HL-60 (cell line): ENCODE measurements around the gene ATL1.

Experiments used
- DNase-seq, 2 experiments: peaks; one replicate each; pipeline ENCODE4 v3.0.0-alpha.2; 2010 to 2020; ENCODE audit warnings: low read depth in 1 of 2, low spot score in 1 of 2
- H3K27ac ChIP-seq: fragments of 250-450 bp; sonication (Bioruptor Pico); replicated peaks from 2 replicates; pipeline ENCODE4 v1.5.1; 2020; ENCODE audit warnings: mild to moderate bottlenecking, moderate library complexity
- H3K27me3 ChIP-seq: fragments of 250-450 bp; sonication (Bioruptor Pico); 2 replicates; pipeline ENCODE4 v1.5.1; 2021; ENCODE audit warnings: mild to moderate bottlenecking, moderate library complexity; ENCODE audit not compliant: insufficient read depth, poor library complexity, severe bottlenecking
- H3K4me3 ChIP-seq: replicated peaks from 2 replicates; pipeline ENCODE4 v1.5.1; 2011; ENCODE audit warnings: mild to moderate bottlenecking, control low read depth, low read length; ENCODE audit not compliant: insufficient read depth
- GABPA ChIP-seq: IDR thresholded peaks from 2 replicates; pipeline ENCODE4 v1.6.1; 2012; ENCODE audit warnings: low read depth
- POLR2AphosphoS5 ChIP-seq: IDR thresholded peaks from 2 replicates; pipeline ENCODE4 v1.6.1; 2012; ENCODE audit warnings: low read depth
- REST ChIP-seq: IDR thresholded peaks from 2 replicates; pipeline ENCODE4 v1.6.1; 2012; ENCODE audit warnings: low read depth; ENCODE audit not compliant: insufficient replicate concordance
- SPI1 ChIP-seq: IDR thresholded peaks from 2 replicates; pipeline ENCODE4 v1.6.1; 2012; ENCODE audit warnings: low read depth, mild to moderate bottlenecking, borderline replicate concordance
- TF ChIP-seq, protein P1 (sequence below): IDR thresholded peaks from one replicate; pipeline ENCODE4 v1.5.1; 2011; ENCODE audit warnings: low read length, control low read depth, inconsistent platforms; ENCODE audit not compliant: insufficient read depth

Gene ATL1

DNA sequence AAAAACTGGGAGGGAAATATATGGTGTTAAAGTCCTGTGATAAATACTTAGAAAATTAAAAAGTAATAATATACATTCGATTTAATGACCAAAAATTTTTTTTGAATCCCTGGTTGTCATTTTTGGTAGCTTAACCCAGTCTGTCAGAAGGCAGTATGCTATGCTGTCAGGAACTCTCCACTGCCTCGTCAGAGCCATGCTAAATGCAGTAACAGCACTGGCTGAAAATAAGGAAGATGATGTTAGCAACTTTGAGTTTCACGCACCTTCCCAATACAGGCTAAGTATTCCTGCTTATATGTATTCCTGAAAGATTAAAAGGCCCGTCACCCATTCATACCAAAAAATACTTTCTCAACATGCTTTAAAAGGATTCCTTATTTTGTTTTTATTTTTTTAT lies 74.0 kb downstream of the ATL1 start:
- DNase-seq: no peak
- Histone ChIP-seq H3K27ac (no peak overlapping the region), H3K27me3 (no peaks in the 10 kb centered on the region), H3K4me3 (no peak overlapping the region)
- TF ChIP-seq POLR2AphosphoS5: no peak
- no peak for TF ChIP-seq REST

GRCh38 chr14:50635141-50635540 lies 75.2 kb downstream of the ATL1 start:
- no peaks in the 10 kb centered on the region for H3K27me3 ChIP-seq
- no peak overlapping the region for H3K4me3 ChIP-seq
- DNase-seq: no peak
- TF ChIP-seq REST (no peak), POLR2AphosphoS5 (no peak), SPI1 (no peak), GABPA (no peak)
- TF ChIP-seq, protein P1, sequence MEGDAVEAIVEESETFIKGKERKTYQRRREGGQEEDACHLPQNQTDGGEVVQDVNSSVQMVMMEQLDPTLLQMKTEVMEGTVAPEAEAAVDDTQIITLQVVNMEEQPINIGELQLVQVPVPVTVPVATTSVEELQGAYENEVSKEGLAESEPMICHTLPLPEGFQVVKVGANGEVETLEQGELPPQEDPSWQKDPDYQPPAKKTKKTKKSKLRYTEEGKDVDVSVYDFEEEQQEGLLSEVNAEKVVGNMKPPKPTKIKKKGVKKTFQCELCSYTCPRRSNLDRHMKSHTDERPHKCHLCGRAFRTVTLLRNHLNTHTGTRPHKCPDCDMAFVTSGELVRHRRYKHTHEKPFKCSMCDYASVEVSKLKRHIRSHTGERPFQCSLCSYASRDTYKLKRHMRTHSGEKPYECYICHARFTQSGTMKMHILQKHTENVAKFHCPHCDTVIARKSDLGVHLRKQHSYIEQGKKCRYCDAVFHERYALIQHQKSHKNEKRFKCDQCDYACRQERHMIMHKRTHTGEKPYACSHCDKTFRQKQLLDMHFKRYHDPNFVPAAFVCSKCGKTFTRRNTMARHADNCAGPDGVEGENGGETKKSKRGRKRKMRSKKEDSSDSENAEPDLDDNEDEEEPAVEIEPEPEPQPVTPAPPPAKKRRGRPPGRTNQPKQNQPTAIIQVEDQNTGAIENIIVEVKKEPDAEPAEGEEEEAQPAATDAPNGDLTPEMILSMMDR: no peak
- H3K27ac ChIP-seq: no peak overlapping the region

DNA sequence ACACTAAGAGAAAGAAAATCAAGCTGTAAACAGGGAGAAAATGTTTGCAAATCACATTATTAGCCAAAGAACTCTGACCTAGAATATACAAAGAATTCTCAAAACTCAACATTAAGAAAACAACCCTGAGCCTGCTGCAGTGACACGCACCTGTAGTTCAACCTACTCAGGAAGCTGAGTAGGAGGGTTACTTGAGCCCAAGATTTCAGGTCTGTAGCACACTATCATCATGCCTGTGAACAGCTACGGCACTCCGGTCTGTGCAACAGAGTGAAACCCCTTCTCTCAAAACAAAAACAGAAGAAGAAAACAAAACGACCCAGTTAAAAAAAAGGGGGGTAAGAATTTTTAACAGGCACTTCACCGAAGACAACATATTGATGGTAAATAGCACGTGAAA lies 87.3 kb downstream of the ATL1 start:
- Histone ChIP-seq H3K4me3 (no peak overlapping the region), H3K27me3 (no peaks in the 10 kb centered on the region), H3K27ac (no peak overlapping the region)
- DNase-seq: no peak
- TF ChIP-seq POLR2AphosphoS5: no peak
- no peak for TF ChIP-seq SPI1
- no peak for TF ChIP-seq REST
- TF ChIP-seq, protein P1: no peak
- TF ChIP-seq GABPA: no peak

DNA sequence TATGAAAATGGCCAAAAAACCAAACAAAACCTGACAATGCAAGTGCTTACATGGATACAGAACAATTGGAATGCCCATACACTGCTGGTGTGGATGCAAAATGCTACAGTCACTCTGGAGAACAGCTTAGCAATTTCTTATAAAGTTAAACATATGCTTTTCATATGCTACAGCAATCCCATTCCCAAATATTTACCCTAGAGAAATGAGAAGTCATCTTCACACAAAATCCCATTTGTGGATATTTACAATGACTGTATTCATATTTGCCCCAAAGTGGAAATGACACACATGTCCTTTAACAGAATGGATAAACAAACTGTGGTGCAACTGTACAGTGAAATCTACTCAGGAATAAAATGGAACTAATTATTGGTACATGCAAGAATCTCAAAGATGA lies 87.8 kb downstream of the ATL1 start:
- DNase-seq: no peak
- Histone ChIP-seq H3K27ac (no peak overlapping the region), H3K27me3 (no peaks in the 10 kb centered on the region), H3K4me3 (no peak overlapping the region)
- TF ChIP-seq SPI1 (no peak), GABPA (no peak), POLR2AphosphoS5 (no peak), REST (no peak)
- TF ChIP-seq, protein P1: no peak
